ENCODE results near the gene C17orf67. TPM values are rescaled to one million over a fixed set of nuclear protein-coding genes. Genes with fewer than 3 reads are reported as not detected.

Gene C17orf67
- total and polyA plus RNA-seq, 2 of the 8 experiments (the other 6 are each of a cell fraction or from before 2014, with no cell fraction given), result 0.67 to 2.2 TPM

DNA sequence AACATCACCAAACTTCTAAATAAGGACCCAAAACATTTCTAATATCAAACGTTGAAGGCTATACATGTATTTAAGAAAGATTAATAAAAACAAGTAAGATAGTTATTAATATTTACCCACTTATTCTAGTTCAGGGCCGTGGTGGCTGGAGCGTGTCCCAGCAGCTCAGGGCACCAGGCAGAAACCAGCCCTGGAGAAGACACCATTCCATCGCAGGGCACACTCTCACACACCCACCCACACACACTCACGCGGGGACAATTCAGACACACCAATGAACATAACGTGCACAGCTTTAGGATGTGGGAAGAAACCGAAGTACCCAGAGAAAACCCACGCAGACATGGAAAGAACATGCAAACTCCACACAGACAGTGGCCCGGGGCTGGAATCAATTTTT lies 13.5 kb downstream of the C17orf67 start (continued):
- TF ChIP-seq, protein P1, sequence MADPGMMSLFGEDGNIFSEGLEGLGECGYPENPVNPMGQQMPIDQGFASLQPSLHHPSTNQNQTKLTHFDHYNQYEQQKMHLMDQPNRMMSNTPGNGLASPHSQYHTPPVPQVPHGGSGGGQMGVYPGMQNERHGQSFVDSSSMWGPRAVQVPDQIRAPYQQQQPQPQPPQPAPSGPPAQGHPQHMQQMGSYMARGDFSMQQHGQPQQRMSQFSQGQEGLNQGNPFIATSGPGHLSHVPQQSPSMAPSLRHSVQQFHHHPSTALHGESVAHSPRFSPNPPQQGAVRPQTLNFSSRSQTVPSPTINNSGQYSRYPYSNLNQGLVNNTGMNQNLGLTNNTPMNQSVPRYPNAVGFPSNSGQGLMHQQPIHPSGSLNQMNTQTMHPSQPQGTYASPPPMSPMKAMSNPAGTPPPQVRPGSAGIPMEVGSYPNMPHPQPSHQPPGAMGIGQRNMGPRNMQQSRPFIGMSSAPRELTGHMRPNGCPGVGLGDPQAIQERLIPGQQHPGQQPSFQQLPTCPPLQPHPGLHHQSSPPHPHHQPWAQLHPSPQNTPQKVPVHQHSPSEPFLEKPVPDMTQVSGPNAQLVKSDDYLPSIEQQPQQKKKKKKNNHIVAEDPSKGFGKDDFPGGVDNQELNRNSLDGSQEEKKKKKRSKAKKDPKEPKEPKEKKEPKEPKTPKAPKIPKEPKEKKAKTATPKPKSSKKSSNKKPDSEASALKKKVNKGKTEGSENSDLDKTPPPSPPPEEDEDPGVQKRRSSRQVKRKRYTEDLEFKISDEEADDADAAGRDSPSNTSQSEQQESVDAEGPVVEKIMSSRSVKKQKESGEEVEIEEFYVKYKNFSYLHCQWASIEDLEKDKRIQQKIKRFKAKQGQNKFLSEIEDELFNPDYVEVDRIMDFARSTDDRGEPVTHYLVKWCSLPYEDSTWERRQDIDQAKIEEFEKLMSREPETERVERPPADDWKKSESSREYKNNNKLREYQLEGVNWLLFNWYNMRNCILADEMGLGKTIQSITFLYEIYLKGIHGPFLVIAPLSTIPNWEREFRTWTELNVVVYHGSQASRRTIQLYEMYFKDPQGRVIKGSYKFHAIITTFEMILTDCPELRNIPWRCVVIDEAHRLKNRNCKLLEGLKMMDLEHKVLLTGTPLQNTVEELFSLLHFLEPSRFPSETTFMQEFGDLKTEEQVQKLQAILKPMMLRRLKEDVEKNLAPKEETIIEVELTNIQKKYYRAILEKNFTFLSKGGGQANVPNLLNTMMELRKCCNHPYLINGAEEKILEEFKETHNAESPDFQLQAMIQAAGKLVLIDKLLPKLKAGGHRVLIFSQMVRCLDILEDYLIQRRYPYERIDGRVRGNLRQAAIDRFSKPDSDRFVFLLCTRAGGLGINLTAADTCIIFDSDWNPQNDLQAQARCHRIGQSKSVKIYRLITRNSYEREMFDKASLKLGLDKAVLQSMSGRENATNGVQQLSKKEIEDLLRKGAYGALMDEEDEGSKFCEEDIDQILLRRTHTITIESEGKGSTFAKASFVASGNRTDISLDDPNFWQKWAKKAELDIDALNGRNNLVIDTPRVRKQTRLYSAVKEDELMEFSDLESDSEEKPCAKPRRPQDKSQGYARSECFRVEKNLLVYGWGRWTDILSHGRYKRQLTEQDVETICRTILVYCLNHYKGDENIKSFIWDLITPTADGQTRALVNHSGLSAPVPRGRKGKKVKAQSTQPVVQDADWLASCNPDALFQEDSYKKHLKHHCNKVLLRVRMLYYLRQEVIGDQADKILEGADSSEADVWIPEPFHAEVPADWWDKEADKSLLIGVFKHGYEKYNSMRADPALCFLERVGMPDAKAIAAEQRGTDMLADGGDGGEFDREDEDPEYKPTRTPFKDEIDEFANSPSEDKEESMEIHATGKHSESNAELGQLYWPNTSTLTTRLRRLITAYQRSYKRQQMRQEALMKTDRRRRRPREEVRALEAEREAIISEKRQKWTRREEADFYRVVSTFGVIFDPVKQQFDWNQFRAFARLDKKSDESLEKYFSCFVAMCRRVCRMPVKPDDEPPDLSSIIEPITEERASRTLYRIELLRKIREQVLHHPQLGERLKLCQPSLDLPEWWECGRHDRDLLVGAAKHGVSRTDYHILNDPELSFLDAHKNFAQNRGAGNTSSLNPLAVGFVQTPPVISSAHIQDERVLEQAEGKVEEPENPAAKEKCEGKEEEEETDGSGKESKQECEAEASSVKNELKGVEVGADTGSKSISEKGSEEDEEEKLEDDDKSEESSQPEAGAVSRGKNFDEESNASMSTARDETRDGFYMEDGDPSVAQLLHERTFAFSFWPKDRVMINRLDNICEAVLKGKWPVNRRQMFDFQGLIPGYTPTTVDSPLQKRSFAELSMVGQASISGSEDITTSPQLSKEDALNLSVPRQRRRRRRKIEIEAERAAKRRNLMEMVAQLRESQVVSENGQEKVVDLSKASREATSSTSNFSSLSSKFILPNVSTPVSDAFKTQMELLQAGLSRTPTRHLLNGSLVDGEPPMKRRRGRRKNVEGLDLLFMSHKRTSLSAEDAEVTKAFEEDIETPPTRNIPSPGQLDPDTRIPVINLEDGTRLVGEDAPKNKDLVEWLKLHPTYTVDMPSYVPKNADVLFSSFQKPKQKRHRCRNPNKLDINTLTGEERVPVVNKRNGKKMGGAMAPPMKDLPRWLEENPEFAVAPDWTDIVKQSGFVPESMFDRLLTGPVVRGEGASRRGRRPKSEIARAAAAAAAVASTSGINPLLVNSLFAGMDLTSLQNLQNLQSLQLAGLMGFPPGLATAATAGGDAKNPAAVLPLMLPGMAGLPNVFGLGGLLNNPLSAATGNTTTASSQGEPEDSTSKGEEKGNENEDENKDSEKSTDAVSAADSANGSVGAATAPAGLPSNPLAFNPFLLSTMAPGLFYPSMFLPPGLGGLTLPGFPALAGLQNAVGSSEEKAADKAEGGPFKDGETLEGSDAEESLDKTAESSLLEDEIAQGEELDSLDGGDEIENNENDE (IDR thresholded peaks at IDR 0.05; ENCODE audit: insufficient replicate concordance, low read length), result no peak
- TF ChIP-seq, protein P2, sequence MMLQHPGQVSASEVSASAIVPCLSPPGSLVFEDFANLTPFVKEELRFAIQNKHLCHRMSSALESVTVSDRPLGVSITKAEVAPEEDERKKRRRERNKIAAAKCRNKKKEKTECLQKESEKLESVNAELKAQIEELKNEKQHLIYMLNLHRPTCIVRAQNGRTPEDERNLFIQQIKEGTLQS (IDR thresholded peaks at IDR 0.05; ENCODE audit: insufficient read depth, low read depth, low read length), result no peak
- TF ChIP-seq RFX5 (IDR thresholded peaks at IDR 0.05; ENCODE audit: borderline replicate concordance, low read depth, low read length) (no peak), CTBP2 (IDR thresholded peaks at IDR 0.05; ENCODE audit: borderline replicate concordance, insufficient read depth, insufficient read length, low read length) (no peak), KDM5A (IDR thresholded peaks at IDR 0.05; ENCODE audit: low read length) (no peak), CHD1 (IDR thresholded peaks at IDR 0.05; ENCODE audit: low read depth, low read length) (no peak), RNF2 (IDR thresholded peaks at IDR 0.05; ENCODE audit: borderline replicate concordance, low read depth, low read length, missing control alignments, poor library complexity, severe bottlenecking) (no peak), CHD2 (IDR thresholded peaks at IDR 0.05; ENCODE audit: low read length) (no peak), EGR1 (IDR thresholded peaks at IDR 0.05; ENCODE audit: borderline replicate concordance, low read depth, low read length) (no peak), FOSL1 (IDR thresholded peaks at IDR 0.05; ENCODE audit: insufficient read depth, low read depth, low read length) (no peak)

Data from H1 (cell line).